HG03039 (cell line): ENCODE results near the gene NWD2.

Experiments
- ATAC-seq: cut with Tn5 transposase; IDR thresholded peaks from one replicate; pipeline ENCODE4 v1.9.1; 2021; ENCODE audit warnings: mild to moderate bottlenecking, moderate library complexity; ENCODE audit not compliant: unreplicated experiment

NWD2 gene

DNA sequence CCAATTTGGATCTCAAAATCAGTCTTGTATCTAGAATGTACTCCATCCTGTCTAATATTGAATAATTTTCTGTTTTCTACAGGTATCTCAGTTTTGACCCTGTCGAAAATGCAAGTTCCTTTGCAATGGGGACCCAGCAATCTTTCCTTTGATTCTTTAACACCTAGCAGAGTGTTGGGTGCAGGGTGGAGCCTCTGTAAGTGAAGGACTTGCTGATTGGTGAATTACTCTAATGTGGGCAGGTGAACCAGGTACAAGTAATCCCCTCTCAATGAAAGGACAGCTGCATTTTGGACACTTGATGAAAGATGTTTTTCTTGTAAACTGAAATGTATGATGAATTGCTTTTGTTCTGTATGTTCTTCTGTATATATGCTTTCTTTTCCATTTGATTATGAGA lies 54.9 kb downstream of the NWD2 start:
- ATAC-seq = no peak

DNA sequence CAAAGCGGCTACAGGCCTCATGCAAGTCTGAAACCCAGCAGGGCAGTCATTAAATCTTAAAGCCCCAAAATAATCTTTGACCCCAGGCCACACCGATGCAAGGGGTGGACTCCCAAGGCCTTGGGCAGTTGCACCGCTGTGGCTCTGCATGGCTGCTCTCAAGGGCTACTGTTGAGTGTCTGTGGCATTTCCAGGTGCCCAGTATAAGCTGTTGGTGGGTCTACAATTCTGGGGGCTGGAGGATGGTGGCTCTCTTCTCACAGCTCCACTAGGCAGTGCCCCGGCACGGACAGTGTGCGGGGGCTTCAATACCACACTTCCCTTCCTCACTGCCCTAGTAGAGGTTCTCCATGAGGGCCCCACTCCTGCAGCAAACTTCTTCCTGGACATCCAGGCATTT lies 60.1 kb downstream of the NWD2 start:
- no peak for ATAC-seq

DNA sequence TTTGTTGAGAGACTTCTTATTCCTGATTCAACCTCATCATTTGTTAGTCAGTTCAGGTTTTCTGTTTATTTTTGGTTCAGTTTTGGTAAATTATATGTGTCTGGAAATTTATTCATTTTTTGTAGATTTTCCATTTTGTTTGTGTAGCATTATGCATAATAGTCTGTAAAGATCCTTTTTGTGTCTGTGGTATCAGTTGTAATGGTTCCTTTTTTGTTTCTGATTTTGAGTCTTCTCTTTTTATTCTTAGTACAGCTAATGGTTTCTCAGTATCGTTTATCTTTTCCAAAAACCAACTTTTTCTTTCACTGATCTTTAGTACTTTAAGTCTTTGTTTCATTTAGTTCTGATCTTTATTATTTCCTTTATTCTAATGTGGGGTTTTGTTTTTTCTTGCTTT lies 61.4 kb downstream of the NWD2 start:
- no peak for ATAC-seq

DNA sequence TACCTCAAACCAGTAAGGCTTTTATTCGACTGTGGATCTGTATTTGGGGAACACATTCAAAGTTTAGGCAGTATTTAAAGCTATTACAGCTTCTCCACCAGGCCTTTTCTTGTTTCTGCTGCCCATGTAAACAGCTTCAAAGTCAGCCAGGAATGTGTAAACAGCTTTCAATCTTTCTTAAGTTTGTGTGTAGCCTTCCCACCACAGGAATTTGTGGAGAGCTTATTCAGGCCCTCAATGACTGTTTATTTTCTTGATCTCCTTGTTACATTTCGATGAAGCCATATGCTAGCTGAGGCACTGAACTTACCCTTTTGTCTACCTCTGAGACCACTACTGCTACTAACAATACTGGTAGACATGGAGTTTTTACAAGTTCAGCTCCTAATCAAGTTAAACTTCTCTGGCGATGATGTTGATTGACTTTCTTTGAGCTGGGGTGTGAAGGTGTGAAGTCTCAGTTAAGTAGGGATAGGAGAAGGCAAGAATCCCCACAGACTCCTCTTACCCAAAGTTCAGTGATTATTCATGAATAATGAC lies 72.6 kb downstream of the NWD2 start:
- no peak for ATAC-seq

DNA sequence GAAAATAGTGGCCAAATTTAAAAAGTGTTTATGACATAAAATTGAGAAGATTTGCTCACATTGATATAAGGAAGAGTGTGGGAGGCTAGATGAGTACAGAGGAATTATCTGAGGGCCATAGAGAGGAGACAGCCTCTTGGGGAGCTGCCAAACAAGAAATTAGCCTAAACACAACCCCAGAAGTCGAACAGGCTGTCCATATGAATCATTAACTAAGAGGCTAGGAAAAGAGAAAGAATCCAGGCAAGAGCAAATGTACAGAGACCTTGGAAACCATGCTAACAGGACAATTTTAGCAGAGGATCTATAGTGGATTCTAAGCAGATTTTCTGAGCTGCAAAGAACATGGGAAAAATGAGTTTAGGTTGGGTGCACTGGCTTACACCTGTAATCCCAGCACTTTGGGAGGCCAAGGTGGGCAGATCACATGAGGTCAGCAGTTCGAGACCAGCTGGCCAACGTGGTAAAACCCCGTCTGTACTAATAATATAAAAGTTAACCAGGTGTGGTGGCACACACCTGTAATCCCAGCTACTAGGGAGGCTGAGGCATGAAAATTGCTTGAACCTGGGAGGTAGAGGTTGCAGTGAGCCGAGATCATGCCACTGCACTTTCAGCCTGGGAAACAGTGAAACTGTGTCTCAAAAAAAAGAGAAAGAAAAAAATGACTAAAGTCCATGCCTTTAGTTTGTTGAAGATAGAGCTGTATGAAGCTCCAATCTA lies 76.1 kb downstream of the NWD2 start:
- ATAC-seq = no peak

DNA sequence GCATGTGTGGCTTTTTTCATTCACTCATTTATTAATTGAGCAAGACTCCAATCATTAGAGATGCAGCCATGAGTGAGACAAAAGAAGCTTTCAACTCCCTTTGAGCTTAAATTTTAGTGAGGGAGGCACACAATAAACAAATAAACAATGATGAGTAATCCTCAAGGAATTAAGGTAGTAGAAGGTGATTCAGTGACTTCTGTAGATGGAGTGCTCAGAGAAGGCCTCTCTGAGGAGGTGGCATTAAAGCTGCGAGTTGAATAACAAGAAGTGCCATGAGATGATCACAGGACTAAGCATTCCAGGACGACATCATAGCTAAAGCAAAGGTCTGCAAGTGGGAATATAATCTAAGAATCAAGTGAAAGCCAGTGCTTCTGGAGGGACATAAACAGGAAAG lies 77.6 kb downstream of the NWD2 start:
- ATAC-seq = no peak

DNA sequence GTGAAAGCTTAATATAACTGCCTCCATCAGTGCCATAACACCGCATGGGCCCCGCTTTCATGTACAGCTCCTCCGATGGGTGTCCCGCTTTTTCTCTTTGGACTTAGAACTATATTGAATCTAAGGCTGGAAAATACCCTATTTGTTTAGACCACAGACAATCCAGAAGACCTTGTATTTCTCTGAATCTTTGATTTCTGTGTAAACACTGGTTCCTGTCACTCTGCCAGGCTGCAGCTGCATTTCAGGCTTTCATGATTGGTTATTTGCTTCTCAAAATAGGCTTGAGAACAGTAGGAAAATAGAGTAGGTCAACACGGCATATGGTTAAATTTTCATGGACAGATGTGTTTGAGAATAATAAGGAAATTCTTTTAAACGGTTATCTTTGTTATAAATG lies 80.0 kb downstream of the NWD2 start:
- no peak for ATAC-seq

DNA sequence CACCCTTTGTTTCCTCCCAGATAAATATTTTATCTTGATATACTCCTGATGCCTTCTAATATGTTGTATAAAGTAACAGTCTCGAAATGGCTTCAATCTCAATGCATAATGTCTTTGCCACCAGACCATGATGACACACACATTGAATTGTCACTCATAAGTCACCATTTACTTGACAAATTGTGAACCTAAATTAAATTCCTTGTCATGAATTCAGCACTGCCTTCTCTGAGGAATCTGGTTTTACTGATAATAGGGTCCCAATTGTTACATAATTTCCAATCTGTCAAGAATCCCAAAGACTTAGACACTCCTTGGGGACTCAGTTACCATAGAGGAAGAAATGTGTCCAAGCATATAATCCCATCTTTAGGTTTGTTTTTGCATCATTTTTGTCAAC lies 82.3 kb downstream of the NWD2 start:
- ATAC-seq = no peak

DNA sequence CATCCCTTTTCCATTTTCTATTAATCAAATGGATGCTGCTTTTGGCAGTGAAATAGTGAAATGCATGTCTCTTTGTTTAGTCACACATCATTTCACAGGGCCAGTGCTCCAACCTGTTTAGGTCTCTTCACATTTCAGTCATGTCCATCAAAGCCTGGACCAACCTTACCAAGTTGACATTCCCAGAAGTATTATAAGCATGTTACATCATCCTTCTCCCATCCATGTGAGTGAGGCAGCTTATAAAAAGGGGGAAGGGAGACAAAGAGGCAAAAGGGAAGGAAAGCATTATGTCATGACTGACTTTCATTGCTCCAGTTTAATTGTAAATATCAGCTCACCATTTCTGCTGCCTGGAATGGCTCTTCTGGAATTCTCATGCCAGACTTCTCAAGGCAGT lies 94.4 kb downstream of the NWD2 start:
- ATAC-seq = no peak

DNA sequence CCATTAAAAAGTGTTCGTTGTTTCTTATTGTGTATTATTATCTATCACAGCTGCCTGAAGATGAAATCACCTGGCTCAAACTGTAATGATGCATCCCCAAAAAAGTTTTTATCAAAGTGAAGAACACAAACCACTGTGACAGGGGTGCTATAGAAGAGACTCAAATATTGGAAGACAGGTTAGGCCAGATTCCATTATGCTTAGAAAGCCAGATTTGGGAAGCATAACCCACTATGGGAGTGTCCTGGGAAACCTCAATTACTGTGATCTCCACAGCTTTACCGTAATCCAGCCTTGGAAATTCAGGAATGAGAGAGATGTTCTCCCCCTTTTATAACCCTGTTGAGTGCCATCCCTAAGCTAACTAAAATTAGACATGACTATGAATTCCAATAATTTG lies 114.2 kb downstream of the NWD2 start:
- ATAC-seq = no peak

DNA sequence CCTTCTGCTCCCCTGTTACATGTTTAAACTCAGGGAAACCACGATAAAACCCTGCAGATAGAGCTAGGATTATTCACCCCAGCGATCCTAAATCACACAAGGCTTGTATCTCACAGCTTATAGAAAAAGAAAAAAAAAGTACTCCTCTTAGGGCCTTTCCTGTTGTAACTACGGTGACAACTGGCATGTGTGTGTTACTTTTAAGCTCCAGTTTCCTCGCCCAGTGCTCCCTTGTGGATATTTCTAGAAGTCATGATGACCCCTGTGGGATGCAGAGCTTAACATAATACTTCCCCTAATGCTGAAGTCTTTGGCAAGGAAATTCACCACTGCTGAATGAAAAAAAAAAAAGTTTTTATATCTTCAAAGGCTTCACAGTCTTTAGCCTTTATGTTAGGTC lies 114.7 kb downstream of the NWD2 start:
- ATAC-seq = no peak

DNA sequence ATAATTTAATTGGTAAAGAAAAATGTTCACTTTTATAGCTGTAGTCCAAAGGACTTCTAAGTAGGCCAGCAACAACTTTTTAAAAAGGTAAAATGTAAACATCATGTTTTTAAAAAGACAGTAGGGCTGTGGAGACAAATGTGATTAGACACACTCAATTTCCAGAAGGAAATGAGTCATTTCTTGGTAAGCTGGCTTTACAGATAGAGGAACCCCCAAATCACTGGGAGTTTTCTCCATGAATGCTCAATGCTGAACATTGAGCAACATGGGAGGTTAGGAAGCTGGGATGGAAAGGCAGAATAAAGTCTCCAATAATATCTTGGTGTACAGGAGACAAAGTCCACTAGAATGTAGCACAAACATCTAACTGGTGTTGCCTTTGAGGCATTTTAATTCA lies 121.3 kb downstream of the NWD2 start:
- ATAC-seq = no peak

DNA sequence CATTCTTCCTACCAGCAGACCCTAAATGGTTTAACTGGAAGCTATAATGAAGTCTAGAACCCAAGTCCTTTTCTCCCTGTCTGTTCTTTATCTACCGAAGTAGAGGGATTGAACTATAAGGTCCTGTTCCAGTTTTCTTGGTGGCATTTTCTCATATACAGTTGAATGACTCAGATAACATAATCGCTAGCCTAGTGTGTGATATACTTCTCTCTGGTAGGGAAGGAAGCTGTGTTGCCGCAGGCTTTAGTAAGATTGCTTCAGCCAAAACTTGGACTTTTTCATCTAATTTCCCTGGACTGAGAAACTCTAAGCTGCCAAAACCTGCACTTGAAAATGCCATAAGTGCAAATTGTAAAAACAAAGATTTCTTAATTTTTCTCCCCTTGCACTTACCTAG lies 123.4 kb downstream of the NWD2 start:
- no peak for ATAC-seq

DNA sequence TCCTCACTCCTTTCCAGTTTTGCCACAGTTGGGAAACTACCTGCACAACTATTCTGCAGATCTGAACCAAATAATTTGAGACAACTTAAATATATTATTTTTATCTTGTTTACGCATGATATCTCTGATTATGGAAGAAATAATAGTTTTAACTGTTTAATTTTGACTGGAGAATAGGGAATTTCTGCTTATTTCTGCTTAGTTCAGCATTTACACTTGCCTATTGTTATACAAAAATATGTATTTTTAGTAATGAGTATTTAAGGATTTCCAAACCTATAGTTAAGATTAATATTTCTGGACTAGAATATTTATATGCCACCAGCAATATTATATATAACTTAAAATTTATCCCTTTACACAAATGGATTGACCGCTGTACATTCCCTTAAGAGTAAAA lies 125.5 kb downstream of the NWD2 start:
- no peak for ATAC-seq

DNA sequence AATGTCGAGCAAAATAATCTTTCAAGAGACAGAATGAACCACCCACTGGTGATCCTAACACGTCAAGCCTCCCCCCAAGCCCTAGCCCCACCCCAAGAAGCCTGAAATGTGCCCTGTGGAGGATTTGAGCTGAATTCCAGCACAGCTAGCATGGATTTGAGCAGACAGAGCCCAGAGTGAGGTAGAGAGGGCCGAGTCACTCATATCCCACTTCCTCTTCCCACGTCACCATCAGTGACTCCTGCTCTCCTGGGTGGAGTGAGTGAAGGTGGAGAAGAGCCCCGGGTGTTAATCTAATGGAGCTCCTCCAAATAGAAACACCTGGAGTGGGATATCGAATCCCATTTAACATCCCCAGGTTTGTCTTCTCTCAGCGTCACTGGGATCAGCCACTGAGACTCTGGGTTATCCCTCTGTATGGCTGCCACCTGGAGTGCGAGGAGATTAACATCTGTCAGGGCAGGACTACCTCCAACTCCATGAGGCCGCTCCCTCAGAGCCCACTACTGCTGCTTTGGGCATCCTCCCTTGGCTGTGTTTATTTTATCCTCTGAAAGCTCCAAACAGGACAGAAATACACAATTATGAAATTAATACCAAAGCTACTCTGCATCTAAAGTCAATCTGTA lies 136.6 kb downstream of the NWD2 start:
- ATAC-seq = no peak

DNA sequence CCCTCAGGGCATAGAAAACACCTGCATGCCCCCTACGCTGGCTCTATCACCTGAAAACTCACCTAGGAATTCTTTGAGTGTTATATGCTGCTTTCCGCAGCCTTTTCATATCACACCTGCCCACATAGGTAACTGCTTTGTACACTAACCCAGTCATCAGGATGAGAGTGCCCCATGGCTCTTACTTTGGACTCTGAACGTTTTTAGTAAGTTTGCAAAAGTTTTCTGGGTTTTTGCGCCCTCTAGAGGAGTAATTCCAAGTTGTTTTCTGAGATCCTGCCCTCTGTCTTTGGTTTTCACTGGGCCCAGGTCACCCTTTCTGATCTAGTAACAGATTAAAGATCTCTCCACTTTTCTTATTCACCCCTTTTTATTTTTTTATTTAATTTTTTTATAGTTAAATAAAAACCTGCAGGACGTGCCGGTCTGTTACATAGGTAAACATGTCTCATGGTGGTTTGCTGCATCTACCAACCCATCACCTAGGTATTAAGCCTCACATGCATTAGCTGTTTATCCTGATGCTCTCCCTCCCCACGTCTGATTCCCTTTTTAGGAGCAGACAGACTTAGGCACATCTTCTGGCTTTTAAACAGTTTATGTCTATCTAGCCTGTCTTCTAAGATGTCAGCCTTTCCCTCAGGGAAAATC lies 139.2 kb downstream of the NWD2 start:
- ATAC-seq = no peak

DNA sequence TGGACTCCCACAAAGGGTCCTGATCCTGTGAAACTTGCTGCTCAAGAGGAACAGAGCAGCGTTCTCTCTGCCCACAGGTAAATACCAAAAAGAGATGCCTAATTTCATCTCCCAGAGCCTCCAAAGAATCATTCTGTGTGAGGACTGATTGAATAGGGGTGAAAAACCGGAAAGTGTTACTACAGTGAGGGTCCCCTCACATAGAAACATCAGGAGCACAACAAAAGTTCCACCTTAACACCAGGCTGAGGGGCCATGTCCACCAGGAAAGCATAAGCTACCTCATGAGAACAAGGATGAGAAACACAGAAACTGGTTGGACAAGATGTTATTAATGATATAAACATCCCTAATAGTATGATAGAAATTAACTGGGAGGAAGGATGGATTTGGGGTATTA lies 140.9 kb downstream of the NWD2 start:
- ATAC-seq = no peak

DNA sequence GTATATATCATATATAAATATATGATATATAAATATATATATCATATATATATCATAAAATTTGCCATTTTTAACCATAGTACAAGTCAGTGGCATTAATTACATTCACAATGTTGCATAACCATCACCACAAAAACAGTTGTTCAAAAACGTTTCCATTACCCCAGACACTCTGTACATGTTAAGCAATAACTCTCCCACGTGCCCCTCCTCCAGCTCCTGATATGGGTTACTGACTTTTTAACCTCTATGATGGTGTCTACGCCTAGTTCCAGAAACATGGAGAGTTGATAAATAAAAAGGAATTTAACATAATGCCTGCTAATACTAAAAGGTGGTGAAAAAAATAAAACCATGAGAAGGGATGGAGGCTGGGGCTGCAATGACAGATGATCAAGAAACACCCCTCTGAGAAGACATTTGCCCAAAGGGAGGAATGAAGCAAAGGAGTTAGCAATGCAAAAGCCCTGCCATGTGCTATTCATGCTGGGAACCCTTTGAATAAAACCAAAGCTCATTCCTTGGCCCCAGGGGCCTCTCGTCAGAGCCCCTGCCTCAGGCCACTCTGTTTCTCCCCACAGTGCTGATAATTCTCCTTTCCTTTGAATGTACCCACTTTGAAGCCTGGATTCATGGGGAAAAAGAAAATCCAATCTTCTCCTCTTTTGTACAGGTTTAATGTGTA lies 144.3 kb downstream of the NWD2 start:
- no peak for ATAC-seq

DNA sequence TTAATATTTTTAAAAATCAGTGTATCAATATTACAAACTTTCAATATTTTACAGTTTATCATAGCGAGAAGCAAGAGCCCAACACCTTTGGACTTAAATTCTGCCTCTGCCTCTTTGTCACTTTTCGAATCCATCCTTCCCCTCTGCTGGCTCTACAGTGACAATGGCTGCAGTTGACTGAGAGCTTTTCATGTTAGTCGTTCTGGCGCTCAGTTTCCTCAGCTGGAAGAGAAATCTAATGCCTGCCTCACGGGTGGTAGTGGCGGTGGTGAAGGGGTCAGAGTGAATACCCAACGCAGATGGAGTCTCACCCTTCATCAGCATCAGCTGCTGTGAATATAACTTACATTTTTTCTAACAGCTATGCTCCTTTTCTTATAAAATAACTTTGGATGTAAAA lies 144.8 kb downstream of the NWD2 start:
- ATAC-seq = no peak

DNA sequence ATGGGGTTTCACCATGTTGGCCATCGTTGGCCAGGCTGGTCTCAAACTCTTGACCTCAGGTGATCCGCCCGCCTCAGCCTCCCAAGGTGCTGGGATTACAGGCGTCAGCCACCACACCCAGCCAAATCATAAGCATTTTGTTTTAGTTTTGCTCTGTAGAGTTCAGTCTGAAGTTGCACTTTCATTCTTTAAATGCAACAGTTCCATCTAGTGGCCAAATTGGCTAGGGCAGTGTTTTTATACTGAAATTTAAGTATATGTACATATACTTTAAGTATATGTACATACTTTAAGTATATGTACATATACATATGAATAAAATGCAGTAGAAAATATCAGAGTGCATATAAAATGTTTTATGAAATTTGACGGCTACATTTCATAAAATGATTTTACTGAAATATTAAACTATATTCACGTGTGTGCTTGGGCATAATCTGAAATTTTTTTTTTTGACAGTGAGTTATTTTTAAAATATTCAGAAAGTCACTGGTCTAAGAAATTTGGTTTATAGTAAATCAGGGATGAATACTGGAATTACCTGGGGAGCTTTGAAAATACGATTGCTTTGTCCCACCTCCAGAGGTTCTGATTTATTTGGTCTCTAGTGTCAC lies 145.5 kb downstream of the NWD2 start:
- ATAC-seq = peak; percentile 71
